ENCODE data around the gene BAAT.

The BAAT gene

DNA sequence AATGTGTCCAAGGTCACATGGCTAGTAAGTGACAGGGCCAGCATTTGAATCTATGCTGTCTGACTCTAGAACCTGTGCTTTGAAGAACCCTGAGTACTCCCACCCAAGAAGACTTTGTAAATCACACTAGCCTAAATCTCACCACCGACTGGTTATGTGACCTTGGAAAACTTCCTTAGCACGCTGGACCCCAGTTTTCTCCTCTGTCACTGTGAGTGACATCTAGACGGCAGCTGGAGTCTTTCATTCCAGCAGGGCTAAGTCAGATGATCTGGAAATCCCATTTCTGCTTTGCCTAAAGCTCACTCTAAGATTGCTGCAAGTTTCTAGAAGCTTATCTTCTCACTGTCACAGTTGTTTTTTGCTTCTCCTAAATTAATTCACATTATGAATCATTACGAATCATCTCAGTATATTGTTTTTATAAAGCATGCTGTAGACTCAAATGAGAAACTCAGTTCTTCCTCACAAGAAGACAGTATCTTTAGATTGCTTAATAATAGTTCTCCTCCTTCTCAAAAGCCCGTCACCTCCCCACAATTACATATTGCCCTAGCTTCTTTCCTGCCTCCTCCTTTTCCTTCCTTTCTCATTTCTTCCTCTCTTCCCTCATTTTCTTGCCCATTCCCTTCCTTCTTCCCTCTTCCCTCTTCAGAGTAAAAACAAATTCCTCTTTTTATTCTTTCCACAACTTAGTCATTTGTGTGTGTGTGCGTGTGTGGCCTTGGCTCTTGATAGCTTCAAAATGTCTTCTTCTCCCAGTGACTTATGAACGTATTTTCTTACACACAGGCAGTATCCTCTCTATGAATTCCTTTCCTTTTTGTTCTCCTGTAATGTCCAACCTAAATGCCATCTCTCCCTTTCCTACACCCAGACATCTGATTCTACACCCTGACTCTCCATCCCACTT lies 34.0 kb upstream of the BAAT start:
- no peak overlapping the region for H3K27ac ChIP-seq (ENCODE audit: low read depth, low read length)
- no peaks in the 10 kb centered on the region for H3K4me1 ChIP-seq (ENCODE audit: control insufficient read depth in 1 of 2, insufficient read depth in 2 of 2, low read length in 2 of 2)
- H3K4me3 ChIP-seq (ENCODE audit: low read depth in 1 of 2, low read length in 2 of 2): no peak overlapping the region
- no peak overlapping the region for H3K9ac ChIP-seq (ENCODE audit: low read depth in 1 of 2, low read length in 2 of 2)
- no peaks in the 10 kb centered on the region for H3K27me3 ChIP-seq (ENCODE audit: control insufficient read depth in 1 of 2, insufficient read depth in 2 of 2, low read length in 2 of 2)
- peaks cover 2 to 5% of the 10 kb centered on the region in 2 donors for H3K9me3 ChIP-seq (ENCODE audit: control insufficient read depth in 1 of 2, low read length in 2 of 2)
- H3K36me3 ChIP-seq (ENCODE audit: control insufficient read depth in 1 of 2, insufficient read depth in 2 of 2, low read length in 2 of 2): peaks cover 13 to 28% of the 10 kb centered on the region in 2 donors

DNA sequence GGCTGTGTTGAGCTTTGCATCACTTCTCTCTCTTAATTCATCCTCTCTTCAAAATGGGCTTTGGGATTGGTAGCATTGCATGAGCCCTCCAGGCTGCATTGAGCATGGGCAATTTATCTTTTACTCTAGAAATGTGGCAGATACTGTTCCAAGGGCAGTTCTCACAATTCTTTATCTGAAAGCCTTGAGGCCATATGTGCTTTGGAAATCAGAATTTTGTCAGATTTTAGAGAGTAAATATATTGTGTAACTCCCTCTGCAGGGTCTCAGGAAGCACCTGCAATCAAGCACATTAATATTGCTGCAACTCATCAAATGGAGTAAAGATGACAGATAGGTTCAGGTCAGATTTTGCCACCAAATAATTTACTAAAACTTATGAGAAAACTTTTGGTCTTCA lies 33.2 kb upstream of the BAAT start:
- H3K4me3 ChIP-seq (ENCODE audit: low read depth in 1 of 2, low read length in 2 of 2): no peak overlapping the region
- peaks cover 6 to 21% of the 10 kb centered on the region in 2 donors for H3K36me3 ChIP-seq (ENCODE audit: control insufficient read depth in 1 of 2, insufficient read depth in 2 of 2, low read length in 2 of 2)
- no peak overlapping the region for H3K9ac ChIP-seq (ENCODE audit: low read depth in 1 of 2, low read length in 2 of 2)
- H3K27me3 ChIP-seq (ENCODE audit: control insufficient read depth in 1 of 2, insufficient read depth in 2 of 2, low read length in 2 of 2): no peaks in the 10 kb centered on the region
- H3K9me3 ChIP-seq (ENCODE audit: control insufficient read depth in 1 of 2, low read length in 2 of 2): peaks cover 8 to 10% of the 10 kb centered on the region in 2 donors
- no peak overlapping the region for H3K27ac ChIP-seq (ENCODE audit: low read depth, low read length)
- H3K4me1 ChIP-seq (ENCODE audit: control insufficient read depth in 1 of 2, insufficient read depth in 2 of 2, low read length in 2 of 2): no peaks in the 10 kb centered on the region

DNA sequence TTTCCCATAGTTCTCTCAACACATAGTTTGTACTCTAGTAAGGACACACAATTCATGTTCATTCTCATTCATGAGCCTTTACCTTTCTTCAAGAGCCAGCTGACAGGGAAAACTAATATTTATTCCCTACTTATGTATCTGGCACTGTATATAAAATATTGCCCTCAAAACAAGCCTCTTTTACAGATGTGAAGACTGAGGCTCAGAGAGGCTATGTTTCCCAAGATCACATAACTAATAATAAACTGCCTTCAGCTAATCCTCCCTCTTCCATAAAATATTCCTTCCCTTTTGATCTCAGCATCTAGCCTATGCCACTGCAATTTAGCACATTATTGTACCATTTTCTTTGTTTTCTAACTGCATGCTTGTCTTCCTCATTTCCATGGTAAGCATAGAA lies 32.6 kb upstream of the BAAT start:
- H3K27me3 ChIP-seq (ENCODE audit: control insufficient read depth in 1 of 2, insufficient read depth in 2 of 2, low read length in 2 of 2): no peaks in the 10 kb centered on the region
- no peak overlapping the region for H3K27ac ChIP-seq (ENCODE audit: low read depth, low read length)
- no peak overlapping the region for H3K9ac ChIP-seq (ENCODE audit: low read depth in 1 of 2, low read length in 2 of 2)
- peaks cover 6 to 17% of the 10 kb centered on the region in 2 donors for H3K36me3 ChIP-seq (ENCODE audit: control insufficient read depth in 1 of 2, insufficient read depth in 2 of 2, low read length in 2 of 2)
- H3K4me1 ChIP-seq (ENCODE audit: control insufficient read depth in 1 of 2, insufficient read depth in 2 of 2, low read length in 2 of 2): no peaks in the 10 kb centered on the region
- H3K9me3 ChIP-seq (ENCODE audit: control insufficient read depth in 1 of 2, low read length in 2 of 2): peaks cover 12 to 14% of the 10 kb centered on the region in 2 donors
- H3K4me3 ChIP-seq (ENCODE audit: low read depth in 1 of 2, low read length in 2 of 2): no peak overlapping the region

DNA sequence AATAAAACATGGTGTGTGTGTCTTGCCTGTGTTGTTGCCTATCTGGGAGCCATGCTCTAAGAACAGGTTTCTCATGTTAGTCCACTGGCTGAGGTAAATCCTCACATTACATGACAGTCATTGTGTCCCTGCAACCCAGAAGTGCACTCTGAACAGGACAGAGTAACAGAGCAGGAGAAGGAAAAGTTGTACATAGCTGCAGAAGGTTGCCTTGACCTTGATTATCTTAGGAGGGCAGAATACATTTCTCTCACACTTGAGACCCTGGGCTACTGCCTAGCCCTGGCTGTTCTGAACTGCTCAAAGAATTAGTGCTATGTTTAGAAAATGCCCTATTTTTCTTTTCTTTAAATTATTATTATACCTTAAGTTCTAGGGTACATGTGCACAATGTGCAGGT lies 30.8 kb upstream of the BAAT start:
- no peak overlapping the region for H3K9ac ChIP-seq (ENCODE audit: low read depth in 1 of 2, low read length in 2 of 2)
- peaks cover 5 to 6% of the 10 kb centered on the region in 2 donors for H3K36me3 ChIP-seq (ENCODE audit: control insufficient read depth in 1 of 2, insufficient read depth in 2 of 2, low read length in 2 of 2)
- H3K4me3 ChIP-seq (ENCODE audit: low read depth in 1 of 2, low read length in 2 of 2): no peak overlapping the region
- peaks cover 19 to 21% of the 10 kb centered on the region in 2 donors for H3K9me3 ChIP-seq (ENCODE audit: control insufficient read depth in 1 of 2, low read length in 2 of 2)
- H3K27ac ChIP-seq (ENCODE audit: low read depth, low read length): no peak overlapping the region
- no peaks in the 10 kb centered on the region for H3K27me3 ChIP-seq (ENCODE audit: control insufficient read depth in 1 of 2, insufficient read depth in 2 of 2, low read length in 2 of 2)
- H3K4me1 ChIP-seq (ENCODE audit: control insufficient read depth in 1 of 2, insufficient read depth in 2 of 2, low read length in 2 of 2): no peaks in the 10 kb centered on the region

DNA sequence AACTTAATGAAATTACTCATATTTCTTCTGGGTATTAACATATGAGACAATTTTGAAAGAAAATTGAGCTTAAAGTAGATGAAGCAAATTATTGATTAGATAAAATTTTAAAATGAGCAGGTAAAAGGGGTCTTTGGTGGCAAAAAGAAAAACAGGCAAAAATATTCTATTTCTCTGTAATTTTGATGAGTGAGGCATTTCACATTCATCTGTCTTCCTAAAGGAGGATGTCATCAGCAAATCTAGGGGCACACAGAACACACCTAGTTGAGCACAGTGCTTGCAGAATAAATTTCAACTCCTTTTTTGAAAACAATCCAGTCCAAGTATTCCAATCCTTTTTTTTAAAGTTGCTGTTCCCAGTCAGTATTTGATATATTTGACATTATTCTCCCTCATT lies 30.0 kb upstream of the BAAT start:
- Histone ChIP-seq H3K27me3 (ENCODE audit: control insufficient read depth in 1 of 2, insufficient read depth in 2 of 2, low read length in 2 of 2) (no peaks in the 10 kb centered on the region), H3K27ac (ENCODE audit: low read depth, low read length) (no peak overlapping the region), H3K36me3 (ENCODE audit: control insufficient read depth in 1 of 2, insufficient read depth in 2 of 2, low read length in 2 of 2) (peaks cover 4 to 5% of the 10 kb centered on the region in 2 donors), H3K4me3 (ENCODE audit: low read depth in 1 of 2, low read length in 2 of 2) (no peak overlapping the region), H3K4me1 (ENCODE audit: control insufficient read depth in 1 of 2, insufficient read depth in 2 of 2, low read length in 2 of 2) (no peaks in the 10 kb centered on the region), H3K9me3 (ENCODE audit: control insufficient read depth in 1 of 2, low read length in 2 of 2) (peaks cover 26 to 29% of the 10 kb centered on the region in 2 donors), H3K9ac (ENCODE audit: low read depth in 1 of 2, low read length in 2 of 2) (no peak overlapping the region)

DNA sequence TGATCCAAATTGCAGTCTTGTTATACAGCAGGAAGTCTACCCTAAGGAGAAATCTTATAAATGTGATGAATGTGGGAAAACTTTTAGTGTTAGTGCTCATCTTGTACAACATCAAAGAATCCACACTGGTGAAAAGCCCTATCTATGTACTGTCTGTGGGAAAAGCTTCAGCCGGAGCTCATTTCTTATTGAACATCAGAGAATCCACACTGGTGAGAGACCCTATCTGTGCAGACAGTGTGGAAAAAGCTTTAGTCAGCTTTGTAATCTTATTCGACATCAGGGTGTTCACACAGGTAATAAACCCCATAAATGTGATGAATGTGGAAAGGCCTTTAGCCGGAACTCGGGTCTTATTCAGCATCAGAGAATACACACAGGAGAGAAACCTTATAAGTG lies 24.3 kb upstream of the BAAT start:
- H3K9me3 ChIP-seq (ENCODE audit: control insufficient read depth in 1 of 2, low read length in 2 of 2): peaks cover 56 to 81% of the 10 kb centered on the region in 2 donors
- H3K9ac ChIP-seq (ENCODE audit: low read depth in 1 of 2, low read length in 2 of 2): no peak overlapping the region
- no peaks in the 10 kb centered on the region for H3K4me1 ChIP-seq (ENCODE audit: control insufficient read depth in 1 of 2, insufficient read depth in 2 of 2, low read length in 2 of 2)
- H3K27ac ChIP-seq (ENCODE audit: low read depth, low read length): no peak overlapping the region
- H3K27me3 ChIP-seq (ENCODE audit: control insufficient read depth in 1 of 2, insufficient read depth in 2 of 2, low read length in 2 of 2): no peaks in the 10 kb centered on the region
- peak overlapping the region; percentile 30 to 48 for H3K4me3 ChIP-seq (ENCODE audit: low read depth in 1 of 2, low read length in 2 of 2)
- peaks cover 53 to 54% of the 10 kb centered on the region in 2 donors for H3K36me3 ChIP-seq (ENCODE audit: control insufficient read depth in 1 of 2, insufficient read depth in 2 of 2, low read length in 2 of 2)

DNA sequence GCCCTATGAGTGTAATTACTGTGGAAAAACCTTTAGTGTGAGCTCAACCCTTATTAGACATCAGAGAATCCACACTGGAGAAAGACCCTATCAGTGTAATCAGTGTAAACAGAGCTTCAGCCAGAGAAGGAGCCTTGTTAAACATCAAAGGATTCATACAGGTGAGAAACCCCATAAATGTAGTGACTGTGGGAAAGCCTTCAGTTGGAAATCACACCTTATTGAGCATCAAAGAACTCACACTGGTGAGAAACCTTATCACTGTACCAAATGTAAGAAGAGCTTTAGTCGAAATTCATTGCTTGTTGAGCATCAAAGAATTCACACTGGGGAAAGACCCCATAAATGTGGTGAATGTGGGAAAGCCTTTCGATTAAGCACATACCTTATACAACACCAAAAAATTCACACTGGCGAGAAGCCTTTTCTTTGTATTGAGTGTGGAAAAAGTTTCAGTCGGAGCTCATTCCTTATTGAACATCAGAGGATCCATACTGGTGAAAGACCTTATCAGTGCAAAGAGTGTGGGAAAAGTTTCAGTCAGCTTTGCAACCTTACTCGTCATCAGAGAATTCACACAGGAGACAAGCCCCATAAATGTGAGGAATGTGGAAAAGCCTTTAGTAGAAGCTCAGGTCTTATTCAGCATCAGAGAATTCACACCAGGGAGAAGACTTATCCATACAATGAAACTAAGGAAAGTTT lies 23.7 kb upstream of the BAAT start:
- peaks cover 53 to 83% of the 10 kb centered on the region in 2 donors for H3K9me3 ChIP-seq (ENCODE audit: control insufficient read depth in 1 of 2, low read length in 2 of 2)
- peaks cover 58 to 60% of the 10 kb centered on the region in 2 donors for H3K36me3 ChIP-seq (ENCODE audit: control insufficient read depth in 1 of 2, insufficient read depth in 2 of 2, low read length in 2 of 2)

DNA sequence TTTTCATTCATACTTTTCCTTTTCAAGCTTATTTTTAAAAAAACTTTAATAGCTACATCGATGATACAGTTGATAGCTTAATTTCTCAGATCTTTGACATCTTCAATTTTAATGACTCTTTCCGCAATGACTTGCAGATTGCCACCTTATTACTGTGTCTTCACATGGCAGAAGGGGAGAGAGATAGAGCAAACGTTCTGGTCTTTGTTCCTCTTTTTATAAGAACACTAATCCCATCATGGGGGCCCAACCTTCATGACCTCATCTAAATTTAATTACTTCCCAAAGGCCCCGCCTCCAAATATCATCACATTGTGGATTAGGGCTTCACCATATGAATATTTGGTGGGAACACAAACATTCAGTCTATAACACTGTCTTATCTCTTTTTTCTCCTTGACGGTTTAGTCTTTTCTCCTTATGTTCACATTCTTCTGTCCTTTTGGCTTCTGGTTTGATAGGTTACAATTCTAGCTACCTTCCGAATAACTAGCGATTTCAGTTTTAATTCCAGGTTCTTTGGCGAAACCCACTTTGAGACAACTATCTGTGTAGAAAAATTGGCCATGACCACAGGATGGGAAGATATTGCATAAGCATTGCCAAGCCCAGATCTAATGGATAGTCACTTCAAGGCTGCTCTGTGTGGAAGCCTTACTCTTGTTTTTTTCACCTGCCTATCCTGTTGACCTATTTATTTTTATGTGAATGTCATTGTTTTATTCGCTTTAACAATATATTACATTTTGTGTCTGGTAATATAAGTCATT lies 18.9 kb upstream of the BAAT start:
- Histone ChIP-seq H3K4me3 (ENCODE audit: low read depth in 1 of 2, low read length in 2 of 2) (no peak overlapping the region), H3K27ac (ENCODE audit: low read depth, low read length) (no peak overlapping the region), H3K36me3 (ENCODE audit: control insufficient read depth in 1 of 2, insufficient read depth in 2 of 2, low read length in 2 of 2) (peaks cover 72 to 86% of the 10 kb centered on the region in 2 donors), H3K9ac (ENCODE audit: low read depth in 1 of 2, low read length in 2 of 2) (no peak overlapping the region), H3K9me3 (ENCODE audit: control insufficient read depth in 1 of 2, low read length in 2 of 2) (peaks cover 23 to 56% of the 10 kb centered on the region in 2 donors), H3K27me3 (ENCODE audit: control insufficient read depth in 1 of 2, insufficient read depth in 2 of 2, low read length in 2 of 2) (no peaks in the 10 kb centered on the region), H3K4me1 (ENCODE audit: control insufficient read depth in 1 of 2, insufficient read depth in 2 of 2, low read length in 2 of 2) (peaks cover 17 to 18% of the 10 kb centered on the region in 2 donors)

More for the DNA sequence above, 23.7 kb upstream of the BAAT start:
- Histone ChIP-seq H3K27ac (ENCODE audit: low read depth, low read length) (no peak overlapping the region), H3K27me3 (ENCODE audit: control insufficient read depth in 1 of 2, insufficient read depth in 2 of 2, low read length in 2 of 2) (no peaks in the 10 kb centered on the region), H3K4me3 (ENCODE audit: low read depth in 1 of 2, low read length in 2 of 2) (peak overlapping the region; percentile 30 to 48), H3K9ac (ENCODE audit: low read depth in 1 of 2, low read length in 2 of 2) (no peak overlapping the region), H3K4me1 (ENCODE audit: control insufficient read depth in 1 of 2, insufficient read depth in 2 of 2, low read length in 2 of 2) (no peaks in the 10 kb centered on the region)

DNA sequence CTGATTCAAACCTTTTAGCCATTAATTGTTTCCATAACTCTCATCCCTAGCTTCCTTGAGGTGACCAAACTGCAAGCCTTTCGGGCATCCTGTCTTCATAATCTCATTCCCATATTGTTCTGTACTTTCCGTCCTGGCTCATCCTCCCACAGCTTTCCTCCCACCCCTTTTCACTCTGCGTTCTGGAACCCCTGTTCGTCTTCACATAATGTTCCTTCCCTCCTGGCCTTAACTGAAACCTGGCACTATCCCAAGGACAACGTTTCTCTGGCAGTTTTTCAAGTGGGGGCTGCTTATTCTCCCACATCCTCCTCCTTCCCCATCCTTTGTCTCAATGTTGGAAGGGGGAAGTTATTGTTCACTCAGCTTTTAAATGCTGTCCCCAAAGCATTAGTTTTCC lies 15.3 kb upstream of the BAAT start:
- Histone ChIP-seq H3K27ac (ENCODE audit: low read depth, low read length) (no peak overlapping the region), H3K36me3 (ENCODE audit: control insufficient read depth in 1 of 2, insufficient read depth in 2 of 2, low read length in 2 of 2) (peaks cover 43 to 55% of the 10 kb centered on the region in 2 donors)

More for the DNA sequence above, 15.3 kb upstream of the BAAT start:
- Histone ChIP-seq H3K9me3 (ENCODE audit: control insufficient read depth in 1 of 2, low read length in 2 of 2) (peaks cover 0 to 22% of the 10 kb centered on the region in 2 donors), H3K4me3 (ENCODE audit: low read depth in 1 of 2, low read length in 2 of 2) (peak overlapping the region; percentile 68 to 77), H3K4me1 (ENCODE audit: control insufficient read depth in 1 of 2, insufficient read depth in 2 of 2, low read length in 2 of 2) (peaks cover 27 to 34% of the 10 kb centered on the region in 2 donors), H3K27me3 (ENCODE audit: control insufficient read depth in 1 of 2, insufficient read depth in 2 of 2, low read length in 2 of 2) (no peaks in the 10 kb centered on the region), H3K9ac (ENCODE audit: low read depth in 1 of 2, low read length in 2 of 2) (peak overlapping the region in 1 of 2 donors; percentile 77)

All from duodenal mucosa (tissue), 2 donors.